CD4-positive, alpha-beta T cell treated with Interleukin-17A for 1 hour (primary cell): ENCODE results near the gene VTI1A.
"Not testable (repeated sequence)": the region's sequence is repeated elsewhere in the genome, so short reads cannot be mapped to it uniquely, and the experiment has no call there.

Source experiments
- DNase-seq: peaks from one replicate; pipeline ENCODE4 v3.0.0-alpha.2; 2020

Gene VTI1A

GRCh38 chr10:112456533-112456932, 9.5 kb downstream of the VTI1A start:
- no peak for DNase-seq

GRCh38 chr10:112460366-112460765, 13.4 kb downstream of the VTI1A start:
- DNase-seq: no peak

DNA sequence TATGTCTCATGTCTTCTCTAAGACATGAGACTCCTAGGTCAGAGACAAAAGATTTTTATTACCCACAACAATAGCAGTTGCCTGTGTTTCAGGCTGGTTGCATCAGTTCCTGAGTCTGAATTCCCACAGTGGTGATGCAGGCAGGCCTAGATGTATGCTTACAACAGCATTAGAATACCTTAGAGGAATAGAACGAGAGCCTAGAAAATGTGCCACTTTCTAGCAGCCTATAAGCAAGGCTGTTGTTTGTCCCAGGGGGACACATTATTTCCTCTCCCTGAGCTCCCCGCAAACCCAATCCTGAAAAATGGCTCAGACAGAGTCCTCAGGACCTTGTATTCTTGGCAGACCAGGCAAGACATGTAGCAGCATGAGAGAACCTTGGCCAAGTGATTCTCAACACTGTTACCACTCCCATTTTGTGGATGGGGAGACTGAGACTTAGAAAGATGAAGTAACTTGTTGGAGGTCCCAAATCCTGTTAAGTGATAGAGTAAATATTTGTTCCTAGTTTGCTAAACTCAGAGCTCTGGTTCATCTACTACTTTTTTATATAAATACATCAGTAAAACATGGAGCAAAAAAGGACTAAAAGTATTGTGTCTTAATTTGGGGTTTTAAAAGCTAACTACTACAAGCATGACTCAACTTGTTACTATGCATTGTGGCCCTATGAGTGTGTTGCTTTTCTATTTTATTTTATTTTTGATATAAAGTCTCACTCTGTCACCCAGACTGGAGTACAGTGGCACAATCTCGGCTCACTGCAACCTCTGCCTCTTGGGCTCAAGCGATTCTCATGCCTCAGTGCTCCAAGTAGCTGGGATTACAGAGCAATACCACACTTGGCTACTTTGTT, 14.2 kb downstream of the VTI1A start:
- DNase-seq: no peak

DNA sequence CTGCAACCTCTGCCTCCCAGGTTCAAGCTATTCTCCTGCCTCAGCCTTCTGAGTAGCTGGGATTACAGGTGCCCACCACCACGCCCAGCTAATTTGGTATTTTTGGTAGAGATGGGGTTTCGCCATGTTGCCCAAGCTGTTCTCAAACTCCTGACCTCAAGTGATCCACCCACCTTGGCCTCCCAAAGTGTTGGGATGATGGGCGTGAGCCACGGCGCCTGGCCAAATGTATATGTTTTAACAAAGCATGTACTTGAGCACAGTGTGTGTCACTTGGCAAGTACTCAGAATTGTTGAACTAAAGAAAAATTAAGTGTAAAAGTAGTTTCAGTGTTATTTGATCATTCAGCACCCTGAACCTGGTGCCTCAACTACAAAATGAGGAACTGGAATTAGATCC, 17.1 kb downstream of the VTI1A start:
- not testable (repeated sequence) for DNase-seq

GRCh38 chr10:112465299-112465883, 18.4 kb downstream of the VTI1A start:
- no peak for DNase-seq

GRCh38 chr10:112466802-112467201, 19.8 kb downstream of the VTI1A start:
- no peak for DNase-seq

DNA sequence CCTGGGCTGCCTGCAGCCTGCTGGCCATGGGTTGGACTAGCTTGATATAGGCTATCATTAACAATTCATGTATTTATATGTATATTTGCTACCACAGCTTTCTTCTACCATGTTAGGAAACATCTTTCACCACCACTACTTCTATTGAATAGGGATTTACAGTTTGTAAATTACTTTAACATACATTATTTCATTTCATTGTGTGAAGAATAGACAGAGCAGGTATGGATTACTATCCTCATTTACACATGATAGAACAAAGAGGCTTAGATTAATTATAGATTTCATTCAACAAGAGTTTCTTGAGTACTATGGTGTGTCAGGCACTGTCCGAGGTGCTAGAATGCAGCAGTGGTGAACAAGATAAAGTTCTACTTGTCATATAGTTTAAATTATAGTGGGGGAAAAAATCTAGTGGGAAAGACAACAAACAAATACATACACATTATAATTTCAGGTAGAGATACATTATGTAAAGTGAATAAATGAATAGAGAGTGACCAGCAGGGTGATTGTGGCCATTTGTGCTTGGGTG, 20.6 kb downstream of the VTI1A start:
- DNase-seq: no peak

DNA sequence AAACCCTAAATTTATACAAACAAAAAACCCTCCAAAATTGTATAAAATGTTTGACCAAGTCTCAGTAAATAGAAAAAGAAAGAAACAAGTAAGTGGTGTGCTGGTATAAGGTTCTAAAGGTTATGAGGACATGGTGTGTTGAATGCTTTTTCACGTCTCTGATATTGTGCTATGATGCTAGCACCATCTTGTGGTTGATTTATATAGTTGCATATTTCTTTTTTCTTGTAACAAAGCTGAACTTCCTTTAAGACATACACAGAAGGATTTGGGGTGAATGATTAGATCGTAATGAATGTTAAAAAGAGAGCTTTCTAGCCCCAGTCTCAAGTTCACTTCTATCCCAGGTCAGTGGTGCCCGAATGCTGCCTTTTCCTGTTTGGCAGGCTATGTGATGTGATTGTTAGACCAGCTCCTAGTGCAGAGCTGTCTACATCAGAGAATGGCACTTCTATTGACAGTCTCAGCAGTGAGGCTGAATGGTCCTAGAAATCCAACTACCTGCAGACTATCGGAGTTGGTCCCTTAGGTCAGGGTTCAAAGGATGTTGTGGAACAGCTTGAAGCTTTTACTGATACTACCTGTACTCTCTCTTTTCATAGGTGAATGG, 25.0 kb downstream of the VTI1A start:
- peak; percentile 58 for DNase-seq

DNA sequence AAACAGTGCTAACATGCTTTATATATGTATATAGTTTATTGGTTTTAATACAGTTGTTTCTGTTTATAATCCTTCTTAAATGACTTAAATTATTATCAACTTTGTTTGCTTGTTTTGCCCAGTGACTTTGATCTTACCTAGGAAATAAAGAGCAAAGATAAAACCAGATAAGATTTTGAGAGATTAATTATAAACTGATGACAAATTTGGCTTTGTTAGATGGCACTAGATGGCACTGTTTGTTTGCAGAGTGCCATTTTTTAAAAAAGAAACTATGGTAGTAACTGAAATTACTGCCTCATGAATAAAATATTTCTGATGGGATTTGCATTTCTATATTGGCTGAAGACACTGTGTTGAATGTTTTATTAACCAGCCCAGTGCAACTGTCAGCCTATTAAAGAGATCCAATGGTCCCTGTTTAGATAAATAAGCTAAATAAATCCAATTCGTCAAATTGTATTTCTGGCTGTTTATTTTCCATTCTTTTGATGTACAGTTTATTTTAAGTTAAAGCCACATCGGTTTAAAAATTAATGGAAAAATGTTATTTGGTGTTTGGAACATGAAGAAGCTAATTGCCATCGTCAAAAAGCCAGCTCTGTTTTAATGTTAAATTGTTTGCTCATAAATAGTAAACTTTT, 28.7 kb downstream of the VTI1A start:
- DNase-seq: peak; percentile 13

DNA sequence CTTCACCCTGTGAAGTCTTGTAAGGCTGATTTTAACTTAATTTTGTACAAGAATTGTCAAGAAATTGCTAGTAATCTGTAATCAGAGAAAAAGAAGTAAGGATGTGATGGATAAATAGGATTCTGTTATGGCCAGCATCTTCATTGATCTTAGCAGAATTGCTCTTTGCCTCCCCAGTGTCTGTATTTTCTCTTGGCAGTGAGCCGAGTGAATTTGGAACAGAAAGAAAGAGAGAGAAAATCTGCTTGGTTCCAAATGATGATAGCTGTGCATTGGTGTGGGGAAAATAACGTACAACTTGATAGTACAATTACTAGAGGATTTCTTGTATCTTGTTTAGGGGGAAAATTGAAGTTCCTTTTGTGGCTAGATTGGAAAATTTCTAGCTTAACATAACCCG, 34.6 kb downstream of the VTI1A start:
- DNase-seq: no peak

DNA sequence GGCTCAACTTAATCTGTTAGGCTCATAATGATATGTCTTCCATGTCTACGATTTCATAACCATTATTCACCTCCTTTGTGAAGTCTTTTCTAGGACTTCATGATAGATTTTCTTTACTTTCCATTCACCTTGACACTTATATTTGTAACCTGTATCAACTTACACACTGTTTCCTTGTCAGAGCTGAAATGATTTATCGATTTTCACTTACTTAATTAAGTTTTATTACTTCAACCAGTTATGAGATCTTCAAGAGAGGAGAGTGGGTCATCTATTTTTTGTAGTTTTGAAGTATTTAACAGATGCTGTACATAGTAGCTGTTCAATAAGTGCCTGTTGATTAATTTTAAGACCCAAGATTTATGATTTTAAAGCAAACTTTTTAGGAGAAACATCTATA, 37.4 kb downstream of the VTI1A start:
- DNase-seq: no peak

DNA sequence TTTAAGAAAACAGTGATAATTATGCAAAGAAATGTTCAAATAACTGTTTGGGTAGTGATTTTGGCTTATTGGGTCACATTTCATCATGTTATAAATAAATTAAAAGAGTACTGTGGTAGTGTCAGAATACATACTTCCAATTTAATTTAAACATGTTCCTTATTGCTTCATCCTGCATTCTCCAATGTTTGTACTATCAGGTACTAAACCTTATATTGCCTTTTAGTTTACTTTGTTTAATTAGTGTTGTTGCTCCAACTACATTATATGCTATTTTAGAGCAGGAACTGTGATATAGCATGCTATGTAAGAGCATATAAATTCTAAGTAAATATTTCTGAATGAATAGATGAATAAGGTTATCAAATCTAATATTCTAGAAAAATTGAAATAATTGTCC, 40.9 kb downstream of the VTI1A start:
- DNase-seq: no peak

GRCh38 chr10:112490545-112490944, 43.5 kb downstream of the VTI1A start:
- DNase-seq: no peak

- no peak for DNase-seq
Measured at GRCh38 chr10:112491144-112491543, 44.1 kb downstream of the VTI1A start.

DNA sequence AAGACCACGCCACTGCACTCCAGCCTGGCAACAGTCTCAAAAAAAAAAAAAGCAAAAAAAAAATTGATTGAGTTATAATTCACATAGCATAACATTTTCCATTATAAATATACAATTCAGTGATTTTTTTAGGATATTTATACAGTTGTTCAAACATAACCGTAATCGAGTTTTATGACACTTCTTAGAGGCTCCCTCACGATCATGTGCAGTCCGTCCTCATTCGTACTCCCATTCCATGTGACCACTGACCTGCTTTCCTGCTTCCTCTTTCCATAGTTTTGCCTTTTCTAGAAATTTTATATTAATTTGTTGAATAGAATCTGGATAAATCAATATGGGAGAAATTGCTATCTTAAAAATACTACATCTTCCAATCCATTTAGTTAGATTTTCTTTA, 45.7 kb downstream of the VTI1A start:
- no peak for DNase-seq

- DNase-seq: no peak
Measured at GRCh38 chr10:112497347-112497950, 50.4 kb downstream of the VTI1A start.

GRCh38 chr10:112498806-112499205, 51.8 kb downstream of the VTI1A start:
- DNase-seq: no peak

GRCh38 chr10:112499985-112500384, 53.0 kb downstream of the VTI1A start:
- not testable (repeated sequence) for DNase-seq

DNA sequence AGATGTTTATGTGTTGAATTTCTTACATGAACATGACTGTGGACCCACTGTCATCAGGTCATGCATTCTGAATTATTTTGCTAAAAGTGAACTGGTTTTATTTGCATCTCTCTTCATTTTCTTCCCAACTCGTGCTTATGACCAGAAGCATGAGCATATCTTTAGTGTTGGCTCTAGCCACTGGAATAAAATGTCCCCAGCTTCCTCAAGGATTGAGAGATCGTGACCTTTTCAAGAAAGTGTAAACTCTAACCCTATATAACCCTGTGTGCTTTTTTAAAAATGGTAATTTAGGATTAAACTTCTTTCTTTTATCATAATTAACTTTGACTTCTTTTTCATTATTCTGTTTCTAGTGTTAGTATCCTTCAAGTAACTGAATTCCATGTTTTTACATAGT, 55.5 kb downstream of the VTI1A start:
- no peak for DNase-seq

GRCh38 chr10:112503643-112504042, 56.6 kb downstream of the VTI1A start:
- no peak for DNase-seq

GRCh38 chr10:112507046-112507445, 60.0 kb downstream of the VTI1A start:
- DNase-seq: no peak

- no peak for DNase-seq
Measured at GRCh38 chr10:112507988-112508387, 61.0 kb downstream of the VTI1A start.
